T-helper 22 cell (primary cell): ENCODE data around the gene RETSAT.
A peak's percentile ranks its signal among the peaks of the same experiment; 100 is the strongest.
"Not testable (repeated sequence)": the region's sequence is repeated elsewhere in the genome, so short reads cannot be mapped to it uniquely, and the experiment has no call there.

ENCODE experiments used
- DNase-seq: peaks from one replicate; pipeline ENCODE4 v3.0.0-alpha.2; 2020; ENCODE audit warnings: low read depth

Gene RETSAT

DNA sequence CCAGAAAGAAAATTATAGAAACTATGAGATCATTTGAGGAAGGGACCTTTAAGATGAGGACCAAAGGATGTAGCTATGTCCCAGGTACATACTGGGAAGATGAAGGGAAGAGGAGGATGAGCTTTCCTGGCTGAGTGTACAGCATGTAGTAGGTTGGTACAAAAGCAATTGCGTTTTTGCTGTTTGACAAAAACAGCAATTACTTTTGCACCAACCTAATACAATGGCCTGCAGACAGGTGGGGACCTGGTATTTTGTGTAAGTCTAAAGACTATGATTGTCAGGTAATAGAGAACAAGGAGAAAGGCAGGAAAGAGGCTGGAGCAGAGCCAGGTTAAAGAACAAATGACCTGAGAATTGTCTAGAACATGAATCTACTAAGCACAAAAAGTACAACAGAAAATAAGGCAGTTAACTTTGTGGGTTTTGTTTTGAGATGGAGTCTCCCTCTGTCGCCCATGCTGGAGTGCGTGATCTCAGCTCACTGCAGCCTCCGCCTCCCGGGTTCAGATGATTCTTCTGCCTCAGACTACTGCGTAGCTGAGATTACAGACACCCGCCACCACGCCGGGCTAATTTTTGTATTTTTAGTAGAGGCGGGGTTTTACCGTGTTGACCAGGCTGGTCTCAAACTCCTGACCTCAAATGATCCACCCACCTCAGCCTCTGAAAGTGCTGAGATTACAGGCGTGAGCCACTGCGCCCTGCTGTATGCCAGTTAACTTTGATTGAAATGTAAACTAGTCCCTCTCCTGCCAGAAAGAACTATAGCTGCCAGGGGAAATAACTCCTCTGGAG is 23.3 kb downstream of the RETSAT start:
- no peak for DNase-seq

DNA sequence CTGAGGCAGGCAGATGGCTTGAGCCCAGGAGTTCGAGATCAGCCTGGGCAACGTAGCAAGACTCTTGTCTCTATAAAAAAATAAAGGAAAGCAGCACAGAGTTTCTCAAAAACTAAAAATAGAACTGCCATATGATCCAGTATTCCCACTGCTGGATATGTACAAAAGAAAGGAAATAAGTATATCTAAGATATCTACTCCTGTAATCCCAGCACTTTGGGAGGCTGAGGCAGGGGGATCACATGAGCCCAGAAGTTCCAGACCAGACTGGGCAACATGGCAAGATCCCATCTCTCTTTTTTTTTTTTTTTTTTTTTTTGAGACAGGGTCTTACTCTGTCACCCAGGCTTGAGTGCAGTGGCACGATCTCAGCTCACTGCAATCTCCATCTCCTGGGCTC is 24.6 kb downstream of the RETSAT start:
- not testable (repeated sequence) for DNase-seq

DNA sequence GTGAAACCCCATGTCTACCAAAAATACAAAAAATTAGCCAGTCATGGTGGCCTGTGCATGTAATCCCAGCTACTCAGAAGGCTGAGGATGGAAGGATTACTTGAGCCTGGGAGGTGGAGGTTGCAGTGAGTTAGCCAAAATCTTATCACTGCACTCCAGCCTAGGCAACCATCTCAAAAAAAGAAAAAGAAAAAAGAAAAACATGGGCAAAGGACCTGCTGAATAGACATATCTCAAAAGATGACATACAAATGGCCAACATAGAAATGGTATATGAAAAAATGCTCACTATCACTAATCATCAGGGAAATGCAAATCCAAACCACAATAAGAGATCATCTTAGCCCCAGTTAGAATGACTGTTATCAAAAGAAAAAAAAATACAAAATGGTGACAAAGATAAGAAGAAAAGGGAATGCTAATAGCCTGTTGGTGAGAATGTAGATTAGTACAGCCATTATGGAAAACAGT is 25.1 kb downstream of the RETSAT start:
- DNase-seq: no peak

DNA sequence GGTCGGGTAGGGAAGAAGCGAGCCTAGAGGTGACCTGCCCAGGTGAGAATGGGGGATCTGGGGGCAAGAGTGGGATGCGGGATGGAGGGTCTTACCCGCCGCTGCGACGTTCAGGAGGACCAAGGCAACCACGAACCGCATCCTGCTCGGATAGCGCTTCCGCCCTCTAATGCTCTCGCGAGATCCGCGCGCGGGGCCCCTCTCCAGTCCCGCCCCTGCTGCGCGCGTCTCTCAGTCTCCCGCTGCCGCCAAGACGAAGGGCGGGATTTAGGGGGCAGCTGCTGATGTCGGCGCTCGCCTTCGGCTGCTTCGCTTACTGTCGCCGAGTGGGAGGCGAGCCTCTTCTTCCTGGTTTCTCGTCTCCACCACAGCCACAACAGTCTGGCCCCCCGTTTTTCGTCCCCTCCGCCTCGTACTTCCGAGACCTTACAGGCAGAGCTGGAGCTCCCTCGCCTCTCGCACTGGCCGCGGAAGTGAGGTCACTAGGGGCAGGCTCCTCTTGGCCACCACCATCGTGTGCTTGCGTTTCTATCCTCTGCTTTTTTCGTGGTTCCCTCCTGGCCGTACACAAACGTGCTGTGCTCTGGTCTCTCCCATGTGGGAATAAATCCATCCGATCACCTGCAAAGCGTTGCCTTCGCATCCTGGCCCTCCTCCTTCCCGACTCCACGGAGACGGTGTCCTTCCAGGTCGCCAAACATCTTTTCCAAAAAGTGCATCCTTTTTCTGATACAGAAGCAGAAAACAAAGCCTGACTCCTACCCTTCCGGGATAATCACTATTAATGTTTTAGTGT is 26.3 kb downstream of the RETSAT start, which contains the start of gene TGOLN2:
TGOLN2 (minus strand) TSS at position 168 of the 796 bp plus-strand sequence; CDS start at position 141, 27 bp downstream.
- peak; percentile 88 for DNase-seq

DNA sequence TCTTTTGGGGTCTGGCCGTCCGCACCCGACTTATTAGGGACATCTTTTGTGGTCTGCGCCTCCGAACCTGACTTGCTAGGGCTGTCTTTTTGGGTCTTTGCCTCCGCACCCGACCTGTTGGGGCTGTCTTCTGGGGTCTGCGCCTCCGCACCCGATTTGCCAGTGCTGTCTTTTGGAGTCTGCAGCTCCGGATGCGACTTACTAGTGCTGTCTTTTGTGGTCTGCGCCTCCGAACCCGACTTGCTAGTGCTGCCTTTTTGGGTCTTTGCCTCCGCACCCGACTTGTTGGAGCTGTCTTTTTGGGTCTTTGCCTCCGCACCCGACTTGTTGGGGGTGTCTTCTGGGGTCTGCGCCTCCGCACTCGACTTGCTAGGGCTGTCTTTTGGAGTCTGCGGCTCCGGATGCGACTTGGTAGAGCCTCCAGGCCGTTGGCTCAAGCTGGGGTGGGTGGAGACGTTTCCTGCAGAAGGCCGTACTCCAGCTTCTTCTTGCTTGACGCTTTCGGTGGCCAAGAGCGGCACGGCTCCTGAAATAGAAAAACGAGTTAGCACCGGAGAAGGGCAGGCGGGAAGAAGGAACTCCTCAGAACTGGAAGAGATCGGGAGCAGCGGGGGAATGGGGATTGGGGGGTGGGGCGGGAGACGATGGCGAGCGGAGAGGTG is 27.0 kb downstream of the RETSAT start:
- peak; percentile 26 for DNase-seq

DNA sequence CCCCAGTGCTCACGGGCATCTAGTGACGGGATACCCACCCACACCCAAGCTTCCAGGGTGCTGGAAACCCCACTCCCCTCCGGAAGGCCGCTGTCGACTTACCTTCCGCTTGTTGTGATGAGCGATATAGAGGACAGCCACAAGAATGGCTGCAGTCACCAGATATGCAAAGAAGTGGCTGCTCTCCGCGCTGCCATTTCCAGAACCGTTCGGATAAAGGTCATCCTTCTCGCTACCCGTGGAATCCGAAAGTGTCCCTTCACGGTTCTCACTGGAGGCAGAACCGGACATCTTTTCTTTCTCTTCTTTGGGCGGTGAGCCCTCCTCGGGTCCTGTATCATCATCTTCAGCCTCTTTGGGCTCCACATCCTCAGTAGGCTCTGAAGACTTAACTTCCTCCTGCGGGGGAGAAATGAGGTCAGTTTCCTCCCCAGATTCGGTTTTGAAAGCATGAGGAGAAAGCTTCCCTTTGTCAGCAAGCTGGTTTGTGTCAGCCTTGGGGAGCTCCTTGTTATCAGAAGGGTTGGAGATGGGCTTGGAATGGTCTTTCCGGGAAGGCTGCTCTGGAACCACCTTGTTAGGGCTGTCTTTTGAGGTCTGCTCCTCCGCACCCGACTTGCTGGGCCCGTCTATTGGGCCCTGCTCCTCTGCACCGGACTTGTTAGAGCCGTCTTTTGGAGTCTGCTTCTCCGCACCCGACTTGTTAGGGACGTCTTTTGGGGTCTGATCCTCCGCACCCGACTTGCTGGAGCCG is 27.7 kb downstream of the RETSAT start:
- peak; percentile 36 for DNase-seq

DNA sequence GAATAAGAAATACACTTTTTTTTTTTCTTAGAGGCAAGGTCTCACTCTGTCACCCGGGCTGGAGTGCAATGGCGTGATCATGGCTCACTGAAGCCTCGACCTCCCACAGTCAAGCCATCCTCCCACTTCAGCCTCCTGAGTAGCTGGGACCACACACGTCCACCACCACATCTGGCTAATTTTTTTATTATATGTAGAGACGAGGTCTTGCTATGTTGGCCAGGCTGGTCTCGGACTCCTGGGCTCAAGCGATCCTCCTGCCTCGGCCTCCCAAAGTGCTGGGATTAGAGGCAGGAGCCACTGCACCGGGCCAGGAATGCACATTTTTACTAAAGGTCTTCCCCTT is 28.9 kb downstream of the RETSAT start:
- no peak for DNase-seq

DNA sequence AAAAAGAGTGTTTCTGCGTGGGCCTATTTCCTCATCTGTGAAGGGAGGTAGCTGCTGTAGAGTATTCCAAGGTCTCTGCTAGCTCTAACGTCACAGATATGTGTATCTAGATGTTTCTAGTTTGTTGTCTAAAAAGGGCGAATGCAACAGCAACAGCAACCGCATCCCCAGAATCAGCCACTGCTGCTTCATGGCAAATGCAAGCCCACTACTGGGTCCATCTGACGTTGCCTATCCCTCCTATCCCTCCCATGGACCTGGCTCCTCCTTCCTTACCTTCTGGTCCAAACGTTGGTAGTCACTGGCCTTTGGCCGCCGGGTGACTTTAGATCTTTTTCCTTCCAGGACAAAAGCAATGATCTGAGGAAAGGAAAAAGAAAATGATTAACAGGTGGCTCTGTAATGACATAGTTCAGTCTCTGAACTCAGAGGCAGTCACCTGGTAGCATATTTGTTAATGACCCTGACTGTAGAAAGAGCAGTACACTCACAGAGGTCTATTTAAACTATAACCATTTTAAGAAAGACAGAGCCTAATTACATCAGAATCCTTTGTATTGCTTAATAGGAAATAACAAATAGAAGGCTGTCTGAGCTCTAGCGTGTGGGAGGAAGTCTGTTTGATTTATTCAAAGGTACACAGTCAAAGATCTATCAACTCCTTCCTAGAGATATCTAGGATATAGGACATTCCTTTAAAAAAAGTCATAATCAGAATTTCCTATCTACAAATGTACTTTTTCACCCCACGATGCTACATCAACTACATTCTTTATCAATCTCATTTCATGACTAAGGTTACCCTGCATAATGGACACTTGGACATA is 29.5 kb downstream of the RETSAT start:
- DNase-seq: no peak

GRCh38 chr2:85323988-85324367 is 30.4 kb downstream of the RETSAT start:
- not testable (repeated sequence) for DNase-seq

- no peak for DNase-seq
Measured at GRCh38 chr2:85323351-85323987, 30.9 kb downstream of the RETSAT start.

DNA sequence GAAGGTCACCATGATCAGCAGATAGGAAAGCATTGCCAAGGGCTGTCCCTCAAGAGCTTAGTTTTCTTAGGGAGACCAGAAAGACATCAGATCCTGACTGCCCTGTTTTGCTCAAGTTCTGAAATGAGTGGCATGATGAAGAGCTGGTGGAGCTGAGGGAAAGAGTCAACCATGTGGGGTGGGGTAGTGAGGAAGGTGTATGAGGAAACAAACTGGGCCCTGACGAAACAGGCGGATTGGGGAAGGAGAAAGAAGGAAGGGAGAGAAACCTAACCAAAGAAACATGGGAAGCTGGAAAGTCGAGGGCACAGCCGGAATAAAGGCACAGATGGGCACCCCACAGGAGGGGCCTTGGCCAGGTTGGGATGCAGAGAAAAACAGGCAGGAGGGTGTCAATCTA is 34.5 kb downstream of the RETSAT start:
- DNase-seq: no peak

DNA sequence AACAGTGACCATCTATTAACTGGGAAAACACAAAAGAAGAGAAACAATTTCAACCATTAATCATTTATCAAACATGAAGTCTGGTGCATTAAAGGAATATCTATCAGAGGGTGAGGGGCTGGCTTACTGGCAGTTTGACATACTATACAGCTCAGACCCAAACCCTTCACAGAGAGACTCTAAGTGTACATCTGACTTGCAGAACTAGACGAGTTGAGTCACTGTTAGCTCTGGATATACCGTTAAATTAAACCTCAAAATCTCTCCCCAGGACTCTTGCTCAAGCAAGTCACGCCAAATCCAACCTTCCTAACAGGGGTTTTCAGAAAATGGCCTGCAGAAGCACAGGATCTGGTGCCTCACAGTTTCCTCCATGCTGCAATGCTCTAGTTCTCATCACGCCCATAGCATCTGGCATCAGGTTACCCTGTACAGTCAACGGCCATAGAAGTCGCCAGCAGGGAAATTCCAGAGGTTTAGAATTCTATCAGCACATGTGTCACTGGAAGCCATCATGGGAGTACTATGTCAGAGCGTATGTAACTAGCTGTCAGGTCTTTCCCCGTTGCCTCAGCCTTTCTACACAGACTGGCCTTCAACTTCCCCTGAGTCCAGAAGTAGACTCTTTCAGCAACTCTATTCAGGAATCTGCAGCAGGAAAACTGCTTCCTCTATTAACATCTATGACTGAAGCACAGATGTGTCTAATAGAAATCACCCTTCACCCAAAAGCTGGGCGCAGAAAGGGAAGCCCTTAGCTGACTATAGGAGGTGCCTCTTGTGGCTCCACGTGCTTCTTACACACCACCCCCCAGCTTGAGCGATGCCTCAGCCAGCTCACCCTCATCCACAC is 35.9 kb downstream of the RETSAT start:
- DNase-seq: no peak

- DNase-seq: not testable (repeated sequence)
Measured at GRCh38 chr2:85315921-85316320, 38.4 kb downstream of the RETSAT start.

DNA sequence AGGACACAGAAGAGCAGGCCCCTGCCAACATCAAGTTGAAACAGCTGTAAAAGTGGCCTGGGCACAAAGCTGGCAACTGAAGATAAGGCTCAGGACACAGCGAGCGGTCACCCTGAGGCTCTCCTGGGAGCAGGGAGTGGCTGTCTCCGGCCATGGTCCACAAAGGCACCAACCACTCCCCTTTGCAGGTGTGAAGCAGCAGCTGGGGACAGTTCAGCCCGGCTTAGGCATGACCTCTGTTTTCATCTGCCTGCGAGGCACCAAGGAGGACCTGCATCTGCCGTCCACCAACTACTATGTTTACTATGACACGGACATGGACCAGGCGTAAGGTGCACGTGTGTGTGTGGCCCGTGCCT is 39.5 kb downstream of the RETSAT start:
- no peak for DNase-seq

- no peak for DNase-seq
Measured at GRCh38 chr2:85312404-85312803, 41.9 kb downstream of the RETSAT start.

- DNase-seq: no peak
Measured at GRCh38 chr2:85310330-85310729, 44.0 kb downstream of the RETSAT start.

GRCh38 chr2:85309699-85310321 is 44.5 kb downstream of the RETSAT start:
- DNase-seq: no peak

- DNase-seq: no peak
Measured at GRCh38 chr2:85308896-85309555, 45.3 kb downstream of the RETSAT start.

GRCh38 chr2:85308201-85308600 is 46.1 kb downstream of the RETSAT start:
- DNase-seq: no peak
